Natural killer cell (primary cell): ENCODE results near the gene SHROOM3. TPM values are rescaled to one million over a fixed set of nuclear protein-coding genes. Genes with fewer than 3 reads are reported as not detected.

ENCODE experiments used
- ATAC-seq, 3 donors: fragments of 150-1000 bp in 2 of 3; fragments of 200-7000 bp in 1 of 3; cut with Tn5 transposase; 1 replicate in 1 of 3; 2 replicates in 2 of 3; pipeline ENCODE4 v1.10.0; 2021; ENCODE audit warnings: mild to moderate bottlenecking in 2 of 3, moderate library complexity in 2 of 3
- DNase-seq, 2 donors: peaks; one replicate each; pipeline versions ENCODE4 v3.0.0 to v3.0.0-alpha.2; 2013 to 2021; ENCODE audit warnings: mixed read lengths in 1 of 2
- H3K27ac ChIP-seq: one replicate; pipeline ENCODE4 v1.5.1; 2013; ENCODE audit warnings: mild to moderate bottlenecking, low read length
- H3K27me3 ChIP-seq: one replicate; pipeline ENCODE4 v1.6.1; 2013; ENCODE audit warnings: low read length; ENCODE audit not compliant: control insufficient read depth, insufficient read depth
- H3K36me3 ChIP-seq: one replicate; pipeline ENCODE4 v1.6.1; 2013; ENCODE audit warnings: low read length; ENCODE audit not compliant: control insufficient read depth, insufficient read depth
- H3K4me1 ChIP-seq: one replicate; pipeline ENCODE4 v1.6.1; 2013; ENCODE audit warnings: low read length; ENCODE audit not compliant: control insufficient read depth, insufficient read depth
- H3K4me3 ChIP-seq: one replicate; pipeline ENCODE4 v1.5.1; 2013; ENCODE audit warnings: low read length
- H3K9me3 ChIP-seq: one replicate; pipeline ENCODE4 v1.6.1; 2013; ENCODE audit warnings: low read length; ENCODE audit not compliant: control insufficient read depth, insufficient read depth
- H3K27ac Mint-ChIP-seq, 2 donors: one replicate each; pipeline ENCODE4 v1.8.0; 2022; ENCODE audit warnings: mild to moderate bottlenecking in 2 of 2, mixed read lengths in 2 of 2, moderate library complexity in 1 of 2
- H3K27me3 Mint-ChIP-seq, 2 donors: one replicate each; pipeline ENCODE4 v1.8.0; 2022; ENCODE audit warnings: low read depth in 2 of 2, mixed read lengths in 2 of 2
- H3K36me3 Mint-ChIP-seq: one replicate; pipeline ENCODE4 v1.8.0; 2022; ENCODE audit warnings: mixed read lengths
- H3K4me1 Mint-ChIP-seq, 2 donors: one replicate each; pipeline ENCODE4 v1.8.0; 2022; ENCODE audit warnings: mixed read lengths in 2 of 2
- H3K4me3 Mint-ChIP-seq: one replicate; pipeline ENCODE4 v1.8.0; 2022; ENCODE audit warnings: mild to moderate bottlenecking, moderate library complexity, mixed read lengths
- H3K9me3 Mint-ChIP-seq, 2 donors: one replicate each; pipeline ENCODE4 v1.8.0; 2022; ENCODE audit warnings: mixed read lengths in 2 of 2
- WGBS: methylation state at CpG from one replicate; pipeline ENCODE4 v1.1.7; 2013; ENCODE audit warnings: missing lambda C conversion rate; ENCODE audit not compliant: insufficient coverage; 5-methylcytosine and 5-hydroxymethylcytosine counted together
- intact Hi-C: fragments of 100-400 bp; cut with micrococcal nuclease; formaldehyde crosslinking; loops from one replicate; pipeline ENCODE4 v1.14.2; 2022
- total RNA-seq, 4 donors: library from RNA; stranded (reverse); fragments of 120-200 nt in 1 of 4; gene quantifications; one replicate each; pipeline versions ENCODE4 v1.2.3 to v1.2.4, GENCODE V29; 2013 to 2022
- TF ChIP-seq, protein P1 (sequence below): fragments of 200-600 bp; IDR thresholded peaks from one replicate; pipeline ENCODE4 v1.8.0; 2022; ENCODE audit warnings: antibody characterized with exemption

Gene SHROOM3
- total RNA-seq, 3 donors from 2014 or later (not counting 1 experiment from before 2014, with no cell fraction given) = 0.63 TPM; not detected in 2

DNA sequence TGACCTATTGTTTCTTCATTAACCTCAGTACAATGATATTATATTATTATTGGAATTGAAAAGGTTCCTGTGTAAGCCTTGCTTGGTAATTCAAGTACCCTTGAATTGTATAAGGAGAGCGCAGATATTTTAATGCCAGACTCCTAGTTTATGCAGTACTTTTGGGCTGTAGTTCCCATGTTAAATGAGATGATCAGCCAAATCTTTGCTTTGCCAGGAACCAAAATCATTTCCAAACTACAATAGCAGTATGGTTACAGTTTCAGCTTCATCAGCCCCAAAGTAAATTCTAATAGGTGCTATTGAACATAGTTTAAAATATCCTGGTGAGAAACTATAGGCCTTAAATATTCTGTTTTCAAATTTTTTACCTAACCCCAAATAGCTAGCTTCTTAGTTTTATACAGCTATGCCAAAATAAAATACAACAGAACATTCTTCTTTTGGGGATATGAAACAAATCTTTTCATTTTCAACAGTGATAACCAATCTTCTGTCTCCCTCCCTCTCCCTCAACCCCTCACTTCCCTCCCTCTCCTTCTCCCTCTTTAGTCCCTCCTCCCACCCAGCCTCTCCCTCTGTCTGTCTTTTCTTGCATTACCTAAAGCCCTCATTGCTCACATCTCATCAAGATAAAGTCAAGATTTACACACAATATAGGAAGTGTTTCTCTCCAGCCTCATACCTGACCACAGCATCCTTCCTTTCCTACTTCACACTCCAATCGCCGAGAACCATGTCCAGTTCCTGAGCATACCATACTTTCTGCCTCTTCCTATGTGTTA is 190.1 kb downstream of the SHROOM3 start:
- H3K9me3 ChIP-seq = no peaks in the 10 kb centered on the region
- no peaks in the 10 kb centered on the region for H3K4me1 Mint-ChIP-seq
- DNase-seq (no peak), ATAC-seq (no peak)
- no peaks in the 10 kb centered on the region for H3K9me3 Mint-ChIP-seq
- H3K27me3 Mint-ChIP-seq = peaks cover 0 to 22% of the 10 kb centered on the region in 2 donors
- H3K27ac Mint-ChIP-seq = no peak overlapping the region
- H3K27ac ChIP-seq = no peak overlapping the region
- intact Hi-C loops = no loop called here
- H3K36me3 Mint-ChIP-seq = no peaks in the 10 kb centered on the region
- H3K4me3 Mint-ChIP-seq = no peak overlapping the region
- no peaks in the 10 kb centered on the region for H3K36me3 ChIP-seq
- no peaks in the 10 kb centered on the region for H3K27me3 ChIP-seq
- H3K4me3 ChIP-seq = no peak overlapping the region
- H3K4me1 ChIP-seq = no peaks in the 10 kb centered on the region
- TF ChIP-seq, protein P1, sequence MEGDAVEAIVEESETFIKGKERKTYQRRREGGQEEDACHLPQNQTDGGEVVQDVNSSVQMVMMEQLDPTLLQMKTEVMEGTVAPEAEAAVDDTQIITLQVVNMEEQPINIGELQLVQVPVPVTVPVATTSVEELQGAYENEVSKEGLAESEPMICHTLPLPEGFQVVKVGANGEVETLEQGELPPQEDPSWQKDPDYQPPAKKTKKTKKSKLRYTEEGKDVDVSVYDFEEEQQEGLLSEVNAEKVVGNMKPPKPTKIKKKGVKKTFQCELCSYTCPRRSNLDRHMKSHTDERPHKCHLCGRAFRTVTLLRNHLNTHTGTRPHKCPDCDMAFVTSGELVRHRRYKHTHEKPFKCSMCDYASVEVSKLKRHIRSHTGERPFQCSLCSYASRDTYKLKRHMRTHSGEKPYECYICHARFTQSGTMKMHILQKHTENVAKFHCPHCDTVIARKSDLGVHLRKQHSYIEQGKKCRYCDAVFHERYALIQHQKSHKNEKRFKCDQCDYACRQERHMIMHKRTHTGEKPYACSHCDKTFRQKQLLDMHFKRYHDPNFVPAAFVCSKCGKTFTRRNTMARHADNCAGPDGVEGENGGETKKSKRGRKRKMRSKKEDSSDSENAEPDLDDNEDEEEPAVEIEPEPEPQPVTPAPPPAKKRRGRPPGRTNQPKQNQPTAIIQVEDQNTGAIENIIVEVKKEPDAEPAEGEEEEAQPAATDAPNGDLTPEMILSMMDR = no peak
- WGBS = 38% methylated on average over 3 of the region's 3 CpGs

DNA sequence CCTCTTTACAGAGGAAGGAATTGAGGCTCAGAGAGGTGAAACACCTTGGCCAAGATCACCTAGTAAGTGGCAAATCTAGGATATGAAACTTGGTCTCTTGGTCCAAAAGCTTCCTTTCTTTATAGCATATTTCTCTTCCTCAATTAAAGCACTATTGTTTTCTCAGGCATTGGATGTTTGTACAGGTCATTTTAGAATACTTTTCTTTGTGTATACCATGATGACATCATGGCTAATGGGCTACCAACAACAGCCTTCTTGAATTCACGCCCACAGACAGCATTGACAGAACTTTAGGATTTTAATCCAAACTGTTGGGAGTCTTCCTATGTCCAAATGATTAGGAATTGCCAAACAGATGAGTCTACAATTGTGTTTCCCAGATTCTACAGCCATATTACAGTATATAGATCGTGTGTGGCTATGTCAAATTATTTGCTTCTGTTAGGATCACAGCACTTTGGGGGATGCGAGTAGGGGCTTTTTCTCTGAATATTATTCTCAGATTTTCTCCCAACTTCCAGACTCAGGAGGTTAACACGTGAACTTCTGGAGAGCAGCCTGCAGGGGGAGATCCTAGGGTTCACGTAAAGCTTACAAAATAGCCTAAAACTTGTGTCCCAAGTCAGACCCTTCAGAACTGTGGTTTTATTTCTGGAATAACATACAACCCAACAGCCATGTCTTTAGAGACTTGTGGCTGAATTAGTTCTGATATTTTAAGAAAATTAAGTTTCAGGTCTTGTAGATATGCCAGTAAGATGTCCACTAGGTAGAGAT is 191.8 kb downstream of the SHROOM3 start:
- peaks cover 9 to 20% of the 10 kb centered on the region in 2 donors for H3K27me3 Mint-ChIP-seq
- H3K36me3 Mint-ChIP-seq = no peaks in the 10 kb centered on the region

GRCh38 chr4:76628251-76628650 is 193.2 kb downstream of the SHROOM3 start:
- no peak overlapping the region for H3K4me3 ChIP-seq
- H3K36me3 Mint-ChIP-seq = no peaks in the 10 kb centered on the region
- H3K4me1 ChIP-seq = no peaks in the 10 kb centered on the region
- H3K4me3 Mint-ChIP-seq = no peak overlapping the region
- no peak overlapping the region for H3K27ac Mint-ChIP-seq
- H3K36me3 ChIP-seq = no peaks in the 10 kb centered on the region
- H3K27ac ChIP-seq = no peak overlapping the region
- DNase-seq (no peak), ATAC-seq (no peak)
- TF ChIP-seq, protein P1 = no peak
- H3K4me1 Mint-ChIP-seq = no peaks in the 10 kb centered on the region
- H3K27me3 ChIP-seq = no peaks in the 10 kb centered on the region
- H3K9me3 Mint-ChIP-seq = peaks cover 0 to 5% of the 10 kb centered on the region in 2 donors
- 57% methylated on average over 1 of the region's 1 CpG for WGBS
- intact Hi-C loops = no loop called here
- peaks cover 9 to 20% of the 10 kb centered on the region in 2 donors for H3K27me3 Mint-ChIP-seq
- no peaks in the 10 kb centered on the region for H3K9me3 ChIP-seq

More for the DNA sequence above, 191.8 kb downstream of the SHROOM3 start:
- Mint-ChIP-seq H3K27ac (no peak overlapping the region), H3K4me1 (no peaks in the 10 kb centered on the region), H3K9me3 (peaks cover 0 to 5% of the 10 kb centered on the region in 2 donors), H3K4me3 (no peak overlapping the region)
- intact Hi-C loops = no loop called here
- Histone ChIP-seq H3K9me3 (no peaks in the 10 kb centered on the region), H3K27me3 (no peaks in the 10 kb centered on the region), H3K36me3 (no peaks in the 10 kb centered on the region), H3K27ac (no peak overlapping the region), H3K4me3 (no peak overlapping the region), H3K4me1 (no peaks in the 10 kb centered on the region)
- ATAC-seq (no peak), DNase-seq (no peak)
- TF ChIP-seq, protein P1 = no peak
- WGBS = 91% methylated on average over 3 of the region's 5 CpGs
